NCI-H1105 treated with DMSO at 0.1 percent for 48 hours (cell line): ENCODE results near the gene BTRC.

Source experiments
- DNase-seq: peaks from one replicate; lab custom pipeline; 2025; lab: John Stamatoyannopoulos, UW

The BTRC gene

GRCh38 chr10:101535949-101536348, 182.0 kb downstream of the BTRC start:
- DNase-seq = no peak

DNA sequence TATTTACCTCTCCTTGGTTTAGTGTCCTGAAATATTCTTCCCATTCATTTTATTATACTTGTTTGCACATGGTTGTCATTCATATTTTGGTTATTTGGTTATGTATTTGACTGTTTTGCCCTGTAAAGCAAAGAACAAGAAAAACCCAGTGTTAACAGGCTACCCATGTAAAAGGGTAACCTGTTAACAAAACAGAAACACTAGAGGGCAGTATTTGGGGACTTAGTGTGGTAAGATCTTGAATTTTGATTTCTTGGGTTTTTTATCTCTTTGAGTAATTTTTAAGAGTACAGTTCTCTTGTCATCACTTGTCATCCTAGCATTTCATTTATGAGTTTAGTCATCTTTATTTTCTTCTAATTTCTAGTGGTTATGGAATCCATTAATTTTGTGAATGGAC, 182.8 kb downstream of the BTRC start:
- peak; percentile 14 for DNase-seq

DNA sequence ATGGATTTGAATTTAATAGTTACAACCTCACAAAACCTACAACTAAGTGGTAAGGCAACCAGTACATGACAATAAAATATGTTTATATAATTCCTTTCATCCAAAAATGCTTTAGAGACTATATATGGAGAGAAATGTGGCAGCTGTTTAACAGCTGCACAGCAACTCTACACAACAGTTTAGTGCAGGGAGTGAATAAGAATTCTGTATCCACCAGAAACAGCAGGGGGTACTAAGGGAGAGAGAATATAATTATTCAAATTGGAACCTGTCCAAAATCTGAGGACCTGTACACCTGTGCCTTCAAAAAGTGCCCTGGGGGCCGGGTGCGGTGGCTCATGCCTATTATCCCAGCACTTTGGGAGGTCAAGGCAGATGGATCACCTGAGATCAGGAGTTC, 184.5 kb downstream of the BTRC start:
- peak; percentile 80 for DNase-seq

DNA sequence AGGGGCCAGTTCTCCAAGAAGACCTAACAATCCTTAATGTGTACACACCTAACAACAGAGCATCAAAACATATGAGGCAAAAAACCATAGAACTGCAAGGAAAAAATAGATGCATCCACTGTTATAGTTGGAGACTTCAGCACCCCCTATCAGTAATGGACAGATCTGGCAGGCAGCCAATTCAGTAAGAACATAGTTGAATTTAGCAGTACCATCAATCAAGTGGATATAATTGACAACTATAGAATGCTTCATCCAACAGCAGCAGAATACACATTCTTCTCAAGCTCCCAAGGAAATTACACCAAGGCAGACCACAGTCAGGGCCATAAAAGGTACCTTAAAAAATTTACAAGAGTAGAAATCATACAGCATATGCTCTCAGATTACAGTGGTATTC, 191.9 kb downstream of the BTRC start:
- DNase-seq = peak; percentile 50

- DNase-seq = no peak
Measured at GRCh38 chr10:101550965-101551364, 197.0 kb downstream of the BTRC start.

GRCh38 chr10:101552442-101552841, 198.5 kb downstream of the BTRC start:
- DNase-seq = no peak

DNA sequence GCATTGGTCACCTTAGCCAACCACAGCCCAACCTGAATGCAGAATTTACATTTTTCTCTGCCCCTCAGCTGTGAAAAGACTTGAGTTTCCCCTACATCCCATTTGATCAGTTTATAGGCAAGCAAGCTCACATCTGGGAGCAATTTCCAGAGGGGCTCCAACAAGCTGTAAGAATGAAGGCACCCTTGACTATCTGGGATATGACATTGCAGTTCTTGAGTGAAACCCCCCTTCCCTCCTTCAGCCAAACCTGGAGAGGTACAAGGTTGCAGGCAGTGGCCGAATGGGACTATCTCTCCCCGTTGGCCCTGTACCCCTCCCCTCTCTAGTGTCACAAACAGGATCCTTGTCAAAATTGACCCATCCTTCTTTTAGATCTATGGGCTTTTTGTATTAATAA, 203.6 kb downstream of the BTRC start:
- no peak for DNase-seq

DNA sequence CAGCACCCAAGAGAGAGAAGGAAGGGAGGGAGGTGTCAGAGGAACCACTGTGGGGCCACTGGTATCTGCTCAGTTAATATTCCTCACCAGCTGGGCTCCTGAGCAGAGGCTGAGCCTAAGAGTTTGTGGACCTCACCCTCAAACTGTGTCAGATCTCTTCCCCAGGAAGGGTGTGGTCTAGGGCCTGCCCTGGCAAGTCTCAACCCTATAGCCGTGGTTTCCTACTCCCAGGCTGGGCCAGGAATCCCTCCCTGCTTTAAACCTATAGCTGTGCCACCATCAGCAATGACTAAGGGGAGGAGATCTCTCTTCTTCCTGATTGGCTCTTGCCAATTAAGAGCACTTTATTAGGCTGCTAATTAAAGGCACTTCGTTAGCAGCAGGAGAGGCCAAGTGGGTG, 204.2 kb downstream of the BTRC start:
- no peak for DNase-seq

DNA sequence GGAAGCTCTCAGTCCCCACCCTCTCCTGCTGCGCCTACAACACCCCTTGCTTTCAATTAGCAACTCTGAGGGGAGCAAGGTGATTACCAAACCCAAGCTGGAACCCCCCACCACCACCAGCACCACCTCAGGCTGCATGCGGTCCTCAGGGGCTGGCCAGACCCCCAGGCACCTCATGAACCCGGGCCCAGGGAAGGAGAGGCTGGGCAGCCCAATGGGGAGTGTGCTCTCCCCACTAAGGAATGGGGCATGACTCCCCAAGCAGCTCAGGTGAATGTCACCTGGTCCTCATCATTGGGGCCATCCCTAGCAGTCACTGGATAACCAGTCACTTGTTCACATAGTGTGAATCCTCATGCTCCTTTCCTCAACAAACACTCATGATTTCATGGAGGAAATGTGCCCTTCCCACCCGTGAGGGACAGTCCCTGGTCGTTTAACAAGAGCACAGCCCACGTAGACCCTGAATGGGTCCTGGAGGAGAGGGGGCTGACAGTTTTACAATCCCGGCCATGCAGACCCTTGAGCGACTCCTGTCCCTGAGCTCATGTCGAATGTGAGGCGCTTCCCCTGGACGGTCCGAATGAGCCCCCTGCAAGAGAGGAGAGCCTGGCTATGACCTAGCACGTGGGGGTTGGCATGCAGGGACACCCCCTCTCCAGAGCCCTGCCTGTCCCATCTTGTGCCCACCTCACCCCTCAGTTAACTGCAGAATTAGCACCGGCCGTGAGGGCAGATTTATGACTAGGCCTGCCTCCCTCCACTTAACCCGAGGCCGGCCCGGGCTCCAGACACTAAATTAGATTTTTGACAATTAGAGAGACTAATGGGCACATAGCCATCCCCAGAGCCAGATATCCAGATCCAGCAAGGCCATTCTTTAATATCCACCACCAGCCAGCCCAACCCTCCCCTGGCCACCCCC, 205.0 kb downstream of the BTRC start:
- no peak for DNase-seq

- no peak for DNase-seq
Measured at GRCh38 chr10:101559596-101560297, 205.8 kb downstream of the BTRC start.

DNA sequence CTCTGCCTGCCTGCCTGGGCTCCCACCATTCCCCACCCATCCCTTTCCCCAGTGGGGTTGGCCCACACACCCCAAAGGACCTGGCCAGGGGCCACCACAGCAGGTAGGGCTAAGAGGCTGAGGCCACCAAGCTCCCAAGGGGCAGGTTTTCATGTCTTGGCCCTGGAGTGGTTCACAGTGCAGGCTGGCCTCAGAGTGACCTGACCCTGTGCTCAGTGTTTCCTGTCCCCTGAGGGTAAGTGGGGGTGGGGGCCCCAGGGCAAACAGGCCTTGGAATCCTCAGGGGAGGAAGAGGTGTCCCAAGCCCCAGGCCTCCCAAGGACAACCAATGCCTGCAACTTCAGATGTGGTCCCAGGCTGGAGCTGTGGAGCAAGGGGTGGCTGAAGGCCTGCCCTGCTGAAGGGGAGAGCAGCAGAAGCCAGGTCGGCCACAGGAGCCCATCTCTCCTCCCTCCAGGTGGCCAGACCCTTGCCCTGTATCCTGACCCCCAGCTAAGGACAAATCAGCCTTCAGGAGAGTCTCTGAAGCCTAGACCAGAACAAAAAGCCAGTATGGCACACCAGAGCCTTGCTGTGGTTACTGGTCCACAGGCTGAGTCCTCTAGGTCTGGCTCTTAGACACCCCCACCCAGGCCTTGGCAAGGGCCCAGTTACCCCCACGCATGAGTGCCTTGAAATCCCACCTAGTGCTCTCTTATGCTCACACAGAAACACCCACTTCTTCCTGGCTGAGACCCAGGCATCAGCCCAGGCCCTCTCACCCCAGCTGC, 206.5 kb downstream of the BTRC start:
- peak; percentile 18 for DNase-seq

DNA sequence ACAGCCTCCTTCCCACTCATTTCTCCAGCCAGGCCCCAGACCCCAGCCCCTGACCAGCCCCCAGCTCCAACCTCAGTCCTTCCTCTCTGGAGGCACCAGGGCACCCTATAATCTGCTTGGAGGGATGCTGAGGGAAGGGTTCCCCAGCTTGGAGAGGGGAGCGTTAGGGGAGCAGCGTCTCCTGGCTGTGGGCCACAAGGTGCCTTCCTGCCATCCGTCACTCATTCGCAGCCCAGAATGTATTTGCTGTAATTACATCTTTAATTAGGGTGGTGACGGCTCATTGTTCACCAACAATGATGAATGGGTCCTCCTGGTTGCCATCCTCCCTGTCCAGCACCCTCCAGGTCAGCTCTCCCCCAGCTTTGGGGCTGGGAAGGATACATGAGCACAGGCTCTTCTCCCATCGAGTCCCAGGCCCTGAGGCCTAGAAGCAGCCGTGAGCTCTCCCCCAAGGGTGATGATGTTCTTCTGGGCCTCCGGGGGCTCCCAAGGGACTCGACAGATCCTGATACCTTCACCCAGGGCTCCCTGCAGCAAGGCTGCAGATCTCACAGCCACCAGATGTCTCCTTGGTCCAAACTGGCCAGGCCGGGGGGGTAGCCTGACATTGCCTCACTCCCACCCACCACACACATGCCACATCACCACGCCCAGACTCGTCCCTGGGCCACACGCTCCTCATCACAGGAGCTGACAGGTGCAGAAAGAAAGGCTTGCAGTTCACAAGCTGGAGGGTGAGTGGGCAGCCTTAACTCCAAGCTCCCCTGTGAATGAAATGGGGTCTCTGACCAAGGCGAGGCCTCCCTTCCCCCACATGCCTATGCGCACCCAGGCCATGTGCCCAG, 207.3 kb downstream of the BTRC start:
- DNase-seq = peak; percentile 21

DNA sequence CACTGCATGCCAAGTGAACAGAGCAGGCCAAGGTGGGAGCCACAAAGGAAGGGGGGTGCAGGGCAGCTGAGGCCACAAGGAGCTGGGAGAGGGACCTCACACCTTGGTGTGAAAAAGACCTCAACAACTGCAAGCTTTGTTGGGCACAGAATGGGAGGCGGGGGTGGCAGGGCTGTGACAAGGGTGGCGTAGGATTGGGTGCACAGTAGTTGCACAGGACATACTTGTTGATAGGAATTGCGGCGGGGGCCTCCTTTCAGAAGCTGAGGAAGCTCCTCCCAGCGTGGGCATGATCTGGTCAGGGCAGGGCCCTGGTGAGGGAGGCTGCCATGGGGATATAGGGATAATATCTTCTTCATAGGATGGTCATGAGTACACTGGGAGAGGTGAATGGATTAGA, 208.3 kb downstream of the BTRC start:
- DNase-seq = no peak

DNA sequence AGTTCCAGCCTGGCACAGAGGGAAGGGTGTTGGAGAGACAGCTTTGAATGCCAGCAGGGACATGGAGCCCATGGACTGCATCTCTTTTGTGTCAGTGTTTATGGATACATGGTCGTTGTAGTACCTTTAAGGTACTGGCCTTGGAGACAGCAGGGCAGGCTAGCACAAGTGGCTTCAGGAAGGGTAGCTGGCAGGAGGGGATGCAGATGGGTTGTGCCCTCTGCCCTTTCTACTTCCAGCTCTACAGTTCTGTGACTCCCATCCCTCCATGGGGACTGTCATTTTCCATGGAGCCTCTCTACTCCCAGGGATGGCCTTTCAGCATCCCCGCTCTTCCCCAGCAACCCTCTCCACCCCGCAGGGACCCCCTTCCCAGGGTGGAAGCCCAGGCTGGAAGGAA, 209.0 kb downstream of the BTRC start:
- no peak for DNase-seq

DNA sequence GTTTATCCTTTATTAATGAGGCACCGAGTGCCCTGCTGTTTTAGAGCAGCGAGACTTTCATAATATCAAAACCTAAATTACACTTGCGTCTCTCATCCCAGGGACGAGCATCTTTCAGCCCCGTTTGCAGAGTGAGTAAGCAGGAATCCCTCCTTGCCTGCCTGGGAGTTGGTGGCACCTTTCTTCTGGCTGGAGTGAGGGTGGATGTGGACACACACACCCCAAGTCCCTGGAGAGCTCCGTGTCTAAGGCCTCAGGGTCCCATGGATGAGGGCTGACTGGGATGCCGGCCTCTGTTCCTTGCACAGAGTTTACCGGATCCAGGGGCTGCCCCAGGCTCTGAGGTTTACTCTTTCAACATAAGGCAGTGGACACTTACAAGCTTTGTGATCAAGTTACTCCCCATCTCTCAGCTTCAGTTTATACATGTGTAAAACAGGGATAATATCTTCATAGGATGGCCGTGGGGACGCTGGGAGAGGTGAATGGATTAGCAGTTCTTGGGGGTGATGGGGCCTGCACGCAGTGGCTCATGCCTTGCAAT, 209.6 kb downstream of the BTRC start:
- no peak for DNase-seq

DNA sequence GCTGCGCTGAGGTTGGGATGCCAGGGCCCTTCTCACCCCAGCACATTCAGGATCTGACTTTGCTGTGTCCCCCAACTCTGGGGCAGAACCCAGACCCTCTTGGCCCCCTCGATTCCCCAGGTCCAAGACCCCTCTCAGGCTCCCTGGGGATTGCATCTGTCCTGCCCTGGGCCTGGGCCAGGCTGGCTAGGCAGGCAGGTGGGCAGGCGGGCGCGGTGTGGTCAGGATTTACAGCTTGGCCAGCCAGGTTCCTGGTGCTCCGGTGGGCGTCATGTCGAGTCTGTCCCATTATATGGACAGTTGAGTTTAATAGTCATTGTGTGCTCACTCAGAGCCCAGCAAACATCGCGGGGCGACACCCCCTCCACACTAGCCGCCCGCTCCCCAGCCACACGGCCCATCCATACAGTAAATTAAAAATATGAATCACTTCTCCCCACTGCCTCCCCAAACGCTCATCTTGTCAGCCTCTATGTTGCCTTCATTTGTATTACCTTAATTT, 210.6 kb downstream of the BTRC start:
- no peak for DNase-seq

DNA sequence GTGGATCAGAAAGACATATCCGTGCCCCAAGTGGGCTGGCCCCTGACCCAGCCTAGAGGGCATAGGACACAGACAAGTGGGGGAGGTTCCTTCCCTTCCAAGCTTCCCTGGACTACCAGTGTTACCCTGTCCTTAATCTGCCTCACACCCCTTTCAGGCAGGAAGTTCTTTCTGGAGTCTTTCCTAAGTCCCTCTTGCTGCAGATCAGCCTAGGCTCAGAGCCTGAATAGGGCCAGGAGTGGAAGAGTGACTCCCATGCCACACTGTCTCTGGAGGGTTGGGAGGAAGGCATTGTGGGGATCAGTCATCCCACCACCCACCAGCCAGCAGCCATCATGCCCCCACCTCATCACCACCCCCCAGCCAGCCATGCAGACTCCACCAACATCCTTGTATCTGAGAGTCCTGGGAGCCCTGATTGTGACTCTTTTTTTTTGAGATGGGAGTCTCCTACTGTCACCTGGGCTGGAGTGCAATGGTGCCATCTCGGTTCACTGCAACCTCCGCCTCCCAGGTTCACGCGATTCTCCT, 211.5 kb downstream of the BTRC start:
- DNase-seq = no peak

- no peak for DNase-seq
Measured at GRCh38 chr10:101565936-101566332, 212.0 kb downstream of the BTRC start.

- peak; percentile 34 for DNase-seq
Measured at GRCh38 chr10:101566333-101567164, 212.6 kb downstream of the BTRC start.
